Mucosa of descending colon (tissue), 3 donors: ENCODE results near the gene LRRTM1. TPM values are rescaled to one million over a fixed set of nuclear protein-coding genes. Genes with fewer than 3 reads are reported as not detected.

ENCODE experiments used
- ATAC-seq: fragments of 200-7000 bp; cut with Tn5 transposase; one replicate; pipeline ENCODE4 v1.9.1; 2020; ENCODE audit warnings: mild to moderate bottlenecking, moderate library complexity
- DNase-seq, 3 donors: peaks; one replicate each; pipeline ENCODE4 v3.0.0-alpha.2; 2020
- H3K36me3 ChIP-seq: fragments of 200-600 bp; one replicate; pipeline ENCODE4 v1.8.0; 2021; ENCODE audit warnings: low read depth, mild to moderate bottlenecking
- H3K4me1 ChIP-seq: fragments of 200-600 bp; one replicate; pipeline ENCODE4 v1.8.0; 2021; ENCODE audit warnings: low read depth, mild to moderate bottlenecking
- H3K4me3 ChIP-seq: fragments of 200-600 bp; one replicate; pipeline ENCODE4 v1.8.0; 2021; ENCODE audit warnings: mild to moderate bottlenecking
- H3K9me3 ChIP-seq: fragments of 200-600 bp; one replicate; pipeline ENCODE4 v1.8.0; 2021; ENCODE audit warnings: mild to moderate bottlenecking
- CTCF ChIP-seq: fragments of 200-600 bp; IDR thresholded peaks from one replicate; pipeline ENCODE4 v1.8.0; 2022; ENCODE audit warnings: antibody characterized with exemption, mild to moderate bottlenecking
- intact Hi-C, 2 donors: fragments of 100-400 bp; cut with DNase I in 1 of 2; cut with micrococcal nuclease in 1 of 2; formaldehyde crosslinking; loops; one replicate each; pipeline versions ENCODE4 v1.11.0 to v1.11.1; 2022; cut with DNase I, micrococcal nuclease
- total RNA-seq, 3 donors: library from RNA; stranded (reverse); fragmentation: NEBNext Ultra II Directional in 2 of 3; extraction: Animal tissue kit (Norgen Biotek cat#: 25700) in 2 of 3; gene quantifications; one replicate each; pipeline versions ENCODE4 v1.2.1 to v1.2.4, GENCODE V29; 2021 to 2023
- donor health status: DM: no; HTN: no; CAD: no; lungs with moderate emphysema.
- donor health status: DM: no; HTN: no; CAD: no.
- donor health status: DM: no; HTN: yes; CAD: no.

LRRTM1 gene
- total RNA-seq, 3 donors from 2014 or later, result 0.12 to 2.2 (median 0.17) TPM

- Histone ChIP-seq H3K4me3 (no peak overlapping the region), H3K9me3 (no peaks in the 10 kb centered on the region), H3K36me3 (no peaks in the 10 kb centered on the region), H3K4me1 (no peaks in the 10 kb centered on the region)
- ATAC-seq, result no peak
- intact Hi-C loops, result no loop called here
- no peak for DNase-seq
- no peak for TF ChIP-seq CTCF
Observed at GRCh38 chr2:80266231-80266630, 38.3 kb downstream of the LRRTM1 start.

- intact Hi-C loops, result no loop called here
- H3K4me1 ChIP-seq, result no peaks in the 10 kb centered on the region
- no peaks in the 10 kb centered on the region for H3K9me3 ChIP-seq
- no peak for ATAC-seq
- H3K36me3 ChIP-seq, result no peaks in the 10 kb centered on the region
- no peak overlapping the region for H3K4me3 ChIP-seq
- no peak for TF ChIP-seq CTCF
- DNase-seq, result no peak
Observed at GRCh38 chr2:80259292-80259691, 45.3 kb downstream of the LRRTM1 start.

- no peak for DNase-seq
- intact Hi-C loops, result no loop called here
- no peaks in the 10 kb centered on the region for H3K4me1 ChIP-seq
- no peak for ATAC-seq
- H3K36me3 ChIP-seq, result no peaks in the 10 kb centered on the region
- no peaks in the 10 kb centered on the region for H3K9me3 ChIP-seq
- no peak overlapping the region for H3K4me3 ChIP-seq
- TF ChIP-seq CTCF, result no peak
Observed at GRCh38 chr2:80258793-80259192, 45.8 kb downstream of the LRRTM1 start.

GRCh38 chr2:80258341-80258740 is 46.2 kb downstream of the LRRTM1 start:
- DNase-seq, result no peak

GRCh38 chr2:80257450-80257849 is 47.1 kb downstream of the LRRTM1 start:
- no peak for DNase-seq
- H3K4me3 ChIP-seq, result no peak overlapping the region
- H3K36me3 ChIP-seq, result no peaks in the 10 kb centered on the region
- intact Hi-C loops, result no loop called here
- no peaks in the 10 kb centered on the region for H3K9me3 ChIP-seq
- no peak for TF ChIP-seq CTCF
- H3K4me1 ChIP-seq, result no peaks in the 10 kb centered on the region
- ATAC-seq, result no peak

More at GRCh38 chr2:80258341-80258740, 46.2 kb downstream of the LRRTM1 start:
- Histone ChIP-seq H3K36me3 (no peaks in the 10 kb centered on the region), H3K9me3 (no peaks in the 10 kb centered on the region), H3K4me3 (no peak overlapping the region), H3K4me1 (no peaks in the 10 kb centered on the region)
- no peak for ATAC-seq
- intact Hi-C loops, result no loop called here
- TF ChIP-seq CTCF, result no peak

GRCh38 chr2:80256782-80257167 is 47.8 kb downstream of the LRRTM1 start:
- no peaks in the 10 kb centered on the region for H3K36me3 ChIP-seq
- ATAC-seq (no peak), DNase-seq (no peak)
- no peaks in the 10 kb centered on the region for H3K4me1 ChIP-seq
- no peak overlapping the region for H3K4me3 ChIP-seq
- intact Hi-C loops, result no loop called here
- H3K9me3 ChIP-seq, result no peaks in the 10 kb centered on the region
- TF ChIP-seq CTCF, result no peak
